Upper lobe of left lung (tissue), 6 donors: ENCODE measurements around the gene OPN5. TPM values are rescaled to one million over a fixed set of nuclear protein-coding genes. Genes with fewer than 3 reads are reported as not detected.

Experiments
- ATAC-seq, 2 donors: fragments of 200-7000 bp; cut with Tn5 transposase; one replicate each; pipeline ENCODE4 v1.9.1; 2022; ENCODE audit warnings: mild to moderate bottlenecking in 2 of 2, moderate library complexity in 2 of 2; ENCODE audit not compliant: low FRiP score in 2 of 2
- DNase-seq, 2 donors: peaks; one replicate each; pipeline ENCODE4 v3.0.0-alpha.2; 2019 to 2020
- H3K27ac ChIP-seq, 4 donors: fragments of 200-600 bp; sonication (generic); one replicate each; pipeline ENCODE4 v1.5.1; 2016 to 2019
- H3K27me3 ChIP-seq, 4 donors: fragments of 200-600 bp; sonication (generic); one replicate each; pipeline ENCODE4 v1.5.1; 2017 to 2019
- H3K36me3 ChIP-seq, 4 donors: fragments of 200-600 bp; sonication (generic); one replicate each; pipeline ENCODE4 v1.5.1; 2016 to 2019
- H3K4me1 ChIP-seq, 4 donors: fragments of 200-600 bp; sonication (generic); one replicate each; pipeline ENCODE4 v1.5.1; 2018 to 2019
- H3K4me3 ChIP-seq, 4 donors: fragments of 200-600 bp; sonication (generic); one replicate each; pipeline ENCODE4 v1.5.1; 2017 to 2019; ENCODE audit warnings: mild to moderate bottlenecking in 2 of 4, moderate library complexity in 1 of 4
- H3K9me3 ChIP-seq, 4 donors: fragments of 200-600 bp; sonication (generic); one replicate each; pipeline ENCODE4 v1.5.1; 2018 to 2019
- CTCF ChIP-seq, 6 experiments: fragments of 450-650 bp in 4 of 6; fragments of 200-600 bp in 2 of 6; sonication (generic) in 2 of 6; IDR thresholded peaks; one replicate each; pipeline ENCODE4 v1.5.1; 2016 to 2019; ENCODE audit warnings: antibody characterized with exemption in 6 of 6
- EP300 ChIP-seq, 4 donors: sonication (generic); formaldehyde crosslinking; IDR thresholded peaks; one replicate each; pipeline ENCODE4 v1.5.1; 2017; ENCODE audit warnings: antibody characterized with exemption in 4 of 4, control low read depth in 2 of 4
- POLR2A ChIP-seq, 4 donors: fragments of 450-650 bp; IDR thresholded peaks; one replicate each; pipeline ENCODE4 v1.5.1; 2016 to 2017; ENCODE audit warnings: antibody characterized with exemption in 4 of 4, mild to moderate bottlenecking in 2 of 4
- POLR2AphosphoS5 ChIP-seq, 2 donors: sonication (generic); formaldehyde crosslinking; IDR thresholded peaks; one replicate each; pipeline ENCODE4 v1.5.1; 2017; ENCODE audit warnings: antibody characterized with exemption in 2 of 2
- WGBS, 2 donors: methylation state at CpG; one replicate each; pipeline ENCODE4 v1.1.5; 2017 to 2018; 5-methylcytosine and 5-hydroxymethylcytosine counted together
- total RNA-seq, 6 donors: library from RNA; depleted of rRNA in 4 of 6; stranded (reverse); fragments of >200 nt in 4 of 6; gene quantifications; one replicate each; pipeline versions ENCODE4 v1.1.0 to v1.2.1, GENCODE V29; 2016 to 2021
- donor health status: DM: no; HTN: no; CAD: no; lungs with moderate emphysema.
- donor health status: DM: no; HTN: yes; CAD: no; lungs with severe emphysema.

The OPN5 gene
- total RNA-seq, 6 donors from 2014 or later, result not detected

DNA sequence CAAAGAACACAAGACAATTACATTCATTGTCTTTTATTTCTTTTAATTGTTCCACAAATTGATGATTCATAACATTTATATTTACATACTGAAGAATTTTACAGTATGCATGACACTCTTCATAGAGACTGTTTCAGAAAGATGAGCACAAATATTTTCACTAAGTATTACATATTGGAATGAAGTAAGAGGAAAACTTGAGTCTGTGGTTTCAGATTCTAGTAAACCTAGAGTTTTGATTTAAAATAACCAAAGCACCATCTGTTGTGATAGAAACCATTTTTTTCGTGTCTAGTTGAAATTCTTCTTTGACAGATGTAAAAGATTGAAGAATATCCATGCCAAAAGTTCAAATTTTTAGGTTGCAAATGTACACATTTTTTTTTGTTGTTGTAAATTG lies 32.1 kb upstream of the OPN5 start:
- H3K27me3 ChIP-seq, result no peaks in the 10 kb centered on the region
- H3K36me3 ChIP-seq, result no peaks in the 10 kb centered on the region
- no peak for ATAC-seq
- no peaks in the 10 kb centered on the region for H3K4me1 ChIP-seq
- TF ChIP-seq POLR2AphosphoS5 (IDR thresholded peaks at IDR 0.05), result no peak
- TF ChIP-seq CTCF (IDR thresholded peaks at IDR 0.05), result no peak
- no peak for TF ChIP-seq EP300 (IDR thresholded peaks at IDR 0.05)
- no peak for TF ChIP-seq POLR2A (IDR thresholded peaks at IDR 0.05)
- no peak overlapping the region for H3K4me3 ChIP-seq
- H3K9me3 ChIP-seq, result no peaks in the 10 kb centered on the region
- 57 to 60% methylated on average over 1 of the region's 1 CpG for WGBS, 2 donors
- H3K27ac ChIP-seq, result no peak overlapping the region
- DNase-seq, result no peak

DNA sequence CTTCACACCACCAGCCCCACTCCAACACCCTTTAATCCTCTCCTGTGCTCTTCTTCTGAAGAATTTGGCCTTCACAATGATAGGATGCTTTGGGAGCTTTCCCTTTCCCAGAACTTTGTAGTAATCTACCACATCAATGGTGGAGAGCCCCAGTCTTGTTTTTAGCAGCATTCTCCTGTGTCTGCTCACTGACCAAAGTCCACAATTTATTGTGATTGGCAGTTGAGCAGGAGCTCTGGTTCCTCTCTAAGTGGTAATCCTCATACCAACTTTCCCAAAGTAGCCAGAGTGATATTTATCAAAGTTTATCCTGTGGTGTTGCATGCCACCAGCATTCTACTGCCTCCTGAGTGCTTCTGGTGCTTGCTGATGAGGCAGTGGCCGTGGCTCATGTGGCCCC lies 29.0 kb upstream of the OPN5 start:
- no peaks in the 10 kb centered on the region for H3K36me3 ChIP-seq
- H3K4me3 ChIP-seq, result no peak overlapping the region
- WGBS, 2 donors, result 82 to 84% methylated on average over 1 of the region's 1 CpG
- H3K27me3 ChIP-seq, result no peaks in the 10 kb centered on the region
- no peak for ATAC-seq
- TF ChIP-seq CTCF (IDR thresholded peaks at IDR 0.05), result no peak
- TF ChIP-seq POLR2AphosphoS5 (IDR thresholded peaks at IDR 0.05), result no peak
- no peak for TF ChIP-seq POLR2A (IDR thresholded peaks at IDR 0.05)
- no peak for TF ChIP-seq EP300 (IDR thresholded peaks at IDR 0.05)
- H3K9me3 ChIP-seq, result no peaks in the 10 kb centered on the region
- no peaks in the 10 kb centered on the region for H3K4me1 ChIP-seq
- no peak overlapping the region for H3K27ac ChIP-seq
- no peak for DNase-seq

DNA sequence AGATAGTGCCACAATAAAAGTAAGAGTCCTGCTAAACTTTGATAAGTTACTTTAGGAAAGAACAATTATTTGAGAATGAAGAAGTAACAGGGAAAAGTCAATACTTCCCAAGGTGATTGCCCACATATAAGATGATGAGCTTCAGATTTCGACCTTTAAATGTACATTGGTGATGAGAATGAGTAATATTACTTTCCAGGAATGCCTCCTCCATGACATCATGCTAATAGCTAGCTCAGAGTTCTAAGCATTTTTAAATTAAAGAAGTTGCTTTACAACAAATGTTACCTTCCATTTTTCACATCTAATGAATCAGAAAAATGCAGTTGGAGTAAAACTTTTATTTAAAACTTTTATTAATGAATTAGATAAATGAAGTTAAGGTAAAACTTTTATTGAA lies 22.5 kb upstream of the OPN5 start:
- Histone ChIP-seq H3K9me3 (no peaks in the 10 kb centered on the region), H3K36me3 (no peaks in the 10 kb centered on the region), H3K27ac (no peak overlapping the region), H3K27me3 (no peaks in the 10 kb centered on the region), H3K4me3 (no peak overlapping the region), H3K4me1 (no peaks in the 10 kb centered on the region)
- ATAC-seq, result no peak
- DNase-seq, result no peak
- TF ChIP-seq POLR2AphosphoS5 (IDR thresholded peaks at IDR 0.05) (no peak), POLR2A (IDR thresholded peaks at IDR 0.05) (no peak), CTCF (IDR thresholded peaks at IDR 0.05) (no peak), EP300 (IDR thresholded peaks at IDR 0.05) (no peak)
- WGBS, 2 donors, result 67 to 70% methylated on average over 1 of the region's 1 CpG

GRCh38 chr6:47762502-47762901 lies 19.3 kb upstream of the OPN5 start:
- Histone ChIP-seq H3K4me1 (no peaks in the 10 kb centered on the region), H3K27ac (no peak overlapping the region), H3K27me3 (no peaks in the 10 kb centered on the region), H3K9me3 (no peaks in the 10 kb centered on the region), H3K4me3 (no peak overlapping the region), H3K36me3 (no peaks in the 10 kb centered on the region)
- TF ChIP-seq POLR2AphosphoS5 (IDR thresholded peaks at IDR 0.05), result no peak
- no peak for TF ChIP-seq CTCF (IDR thresholded peaks at IDR 0.05)
- no peak for TF ChIP-seq POLR2A (IDR thresholded peaks at IDR 0.05)
- TF ChIP-seq EP300 (IDR thresholded peaks at IDR 0.05), result no peak
- ATAC-seq (no peak), DNase-seq (no peak)
- WGBS, 2 donors, result 88 to 90% methylated on average over 3 of the region's 3 CpGs

GRCh38 chr6:47766445-47766844 lies 15.4 kb upstream of the OPN5 start:
- 90 to 94% methylated on average over 3 of the region's 3 CpGs for WGBS, 2 donors
- Histone ChIP-seq H3K9me3 (no peaks in the 10 kb centered on the region), H3K4me3 (no peak overlapping the region), H3K36me3 (no peaks in the 10 kb centered on the region), H3K27ac (no peak overlapping the region), H3K27me3 (no peaks in the 10 kb centered on the region), H3K4me1 (no peaks in the 10 kb centered on the region)
- ATAC-seq, result no peak
- TF ChIP-seq POLR2A (IDR thresholded peaks at IDR 0.05) (no peak), POLR2AphosphoS5 (IDR thresholded peaks at IDR 0.05) (no peak), EP300 (IDR thresholded peaks at IDR 0.05) (no peak), CTCF (IDR thresholded peaks at IDR 0.05) (no peak)
- no peak for DNase-seq
